Measurements from ENCODE around the gene MOB3B.

Gene MOB3B

GRCh38 chr9:27529316-27530278, at the start of gene MOB3B:
MOB3B (minus strand) TSS chr9:27529814; CDS start chr9:27455550, 74,264 bp downstream.
- peak; percentile 75 for DNase-seq

GRCh38 chr9:27573634-27574590, 44.3 kb upstream of the MOB3B start:
- DNase-seq = peak; percentile 99

- peak; percentile 78 for DNase-seq
Observed at GRCh38 chr9:27572918-27573633, 43.5 kb upstream of the MOB3B start, which contains the start of gene C9orf72. C9orf72 (minus strand) TSS chr9:27573481; CDS start chr9:27567120, 6,361 bp downstream.

GRCh38 chr9:27572566-27572917, 42.9 kb upstream of the MOB3B start:
- peak; percentile 47 for DNase-seq

GRCh38 chr9:27572061-27572460, 42.4 kb upstream of the MOB3B start:
- DNase-seq = no peak

- DNase-seq = no peak
Observed at GRCh38 chr9:27571011-27571410, 41.4 kb upstream of the MOB3B start.

GRCh38 chr9:27569406-27569805, 39.8 kb upstream of the MOB3B start:
- no peak for DNase-seq

- no peak for DNase-seq
Observed at GRCh38 chr9:27566118-27566517, 36.5 kb upstream of the MOB3B start.

GRCh38 chr9:27565696-27566095, 36.1 kb upstream of the MOB3B start:
- no peak for DNase-seq

- DNase-seq = no peak
Observed at GRCh38 chr9:27564670-27565069, 35.1 kb upstream of the MOB3B start.

- no peak for DNase-seq
Observed at GRCh38 chr9:27563738-27564430, 34.3 kb upstream of the MOB3B start.

- no peak for DNase-seq
Observed at GRCh38 chr9:27561685-27562084, 32.1 kb upstream of the MOB3B start.

GRCh38 chr9:27560457-27560856, 30.8 kb upstream of the MOB3B start:
- no peak for DNase-seq

- DNase-seq = no peak
Observed at GRCh38 chr9:27558307-27558706, 28.7 kb upstream of the MOB3B start.

- no peak for DNase-seq
Observed at GRCh38 chr9:27556470-27556869, 26.9 kb upstream of the MOB3B start.

GRCh38 chr9:27554712-27555111, 25.1 kb upstream of the MOB3B start:
- no peak for DNase-seq

GRCh38 chr9:27549196-27549755, 19.7 kb upstream of the MOB3B start:
- no peak for DNase-seq

GRCh38 chr9:27548055-27548741, 18.6 kb upstream of the MOB3B start:
- DNase-seq = peak; percentile 16

- no peak for DNase-seq
Observed at GRCh38 chr9:27545471-27545870, 15.9 kb upstream of the MOB3B start.

GRCh38 chr9:27542508-27542907, 12.9 kb upstream of the MOB3B start:
- DNase-seq = no peak

GRCh38 chr9:27541740-27542139, 12.1 kb upstream of the MOB3B start:
- no peak for DNase-seq
